ENCODE results near the gene D2HGDH. TPM values are rescaled to one million over a fixed set of nuclear protein-coding genes. Genes with fewer than 3 reads are reported as not detected.
"Not testable (repeated sequence)": the region's sequence is repeated elsewhere in the genome, so short reads cannot be mapped to it uniquely, and the experiment has no call there.

D2HGDH gene
- total RNA-seq, 4 donors from 2014 or later = 20.2 to 34.4 (median 23.0) TPM

DNA sequence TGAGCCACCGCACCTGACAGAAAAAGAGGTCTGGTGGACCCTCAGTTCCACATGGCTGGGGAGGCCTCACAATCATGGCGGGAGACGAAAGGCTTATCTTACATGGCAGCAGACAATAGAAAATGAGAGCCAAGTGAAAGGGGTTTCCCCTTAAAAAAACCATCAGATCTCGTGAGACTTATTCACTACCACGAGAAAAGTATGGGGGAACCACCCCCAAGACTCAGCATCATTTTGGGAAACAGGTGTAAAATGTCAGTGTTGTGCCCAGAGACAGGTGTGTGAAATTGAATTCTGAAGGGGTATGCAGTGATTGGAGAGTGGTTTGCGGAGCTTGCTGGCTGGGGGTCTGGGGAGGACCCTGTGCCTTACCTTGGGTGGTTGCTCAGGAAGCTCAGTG lies 4.6 kb upstream of the D2HGDH start:
- peaks cover 0 to 4% of the 10 kb centered on the region in 2 donors for H3K36me3 ChIP-seq
- no peaks in the 10 kb centered on the region for H3K27me3 ChIP-seq
- no peak for DNase-seq
- 92 to 96% methylated on average over 6 of the region's 6 CpGs for WGBS, 2 donors
- H3K4me3 ChIP-seq (replicated peaks in 1 of 3) = no peak overlapping the region
- TF ChIP-seq POLR2A (IDR thresholded peaks at IDR 0.05) = no peak
- TF ChIP-seq, protein P1, sequence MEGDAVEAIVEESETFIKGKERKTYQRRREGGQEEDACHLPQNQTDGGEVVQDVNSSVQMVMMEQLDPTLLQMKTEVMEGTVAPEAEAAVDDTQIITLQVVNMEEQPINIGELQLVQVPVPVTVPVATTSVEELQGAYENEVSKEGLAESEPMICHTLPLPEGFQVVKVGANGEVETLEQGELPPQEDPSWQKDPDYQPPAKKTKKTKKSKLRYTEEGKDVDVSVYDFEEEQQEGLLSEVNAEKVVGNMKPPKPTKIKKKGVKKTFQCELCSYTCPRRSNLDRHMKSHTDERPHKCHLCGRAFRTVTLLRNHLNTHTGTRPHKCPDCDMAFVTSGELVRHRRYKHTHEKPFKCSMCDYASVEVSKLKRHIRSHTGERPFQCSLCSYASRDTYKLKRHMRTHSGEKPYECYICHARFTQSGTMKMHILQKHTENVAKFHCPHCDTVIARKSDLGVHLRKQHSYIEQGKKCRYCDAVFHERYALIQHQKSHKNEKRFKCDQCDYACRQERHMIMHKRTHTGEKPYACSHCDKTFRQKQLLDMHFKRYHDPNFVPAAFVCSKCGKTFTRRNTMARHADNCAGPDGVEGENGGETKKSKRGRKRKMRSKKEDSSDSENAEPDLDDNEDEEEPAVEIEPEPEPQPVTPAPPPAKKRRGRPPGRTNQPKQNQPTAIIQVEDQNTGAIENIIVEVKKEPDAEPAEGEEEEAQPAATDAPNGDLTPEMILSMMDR (IDR thresholded peaks at IDR 0.05) = no peak
- intact Hi-C loops (cut with DNase I) = loop anchor here (10.0 kb wide), 1 partner anchor 145 kb away; no protein-coding TSS in a partner anchor
- H3K4me1 ChIP-seq = peaks cover 4 to 5% of the 10 kb centered on the region in 2 donors
- H3K27ac ChIP-seq = no peak overlapping the region
- no peaks in the 10 kb centered on the region for H3K9me3 ChIP-seq

GRCh38 chr2:241730671-241731293 lies 3.6 kb upstream of the D2HGDH start:
- TF ChIP-seq, protein P1 (IDR thresholded peaks at IDR 0.05) = no peak
- TF ChIP-seq POLR2A (IDR thresholded peaks at IDR 0.05) = no peak
- peaks cover 8 to 10% of the 10 kb centered on the region in 2 donors for H3K4me1 ChIP-seq
- H3K36me3 ChIP-seq = peaks cover 0 to 2% of the 10 kb centered on the region in 2 donors
- 82 to 86% methylated on average over 12 of the region's 12 CpGs for WGBS, 2 donors
- no peaks in the 10 kb centered on the region for H3K9me3 ChIP-seq
- no peaks in the 10 kb centered on the region for H3K27me3 ChIP-seq
- no peak overlapping the region for H3K27ac ChIP-seq
- intact Hi-C loops (cut with DNase I) = loop anchor here (10.0 kb wide), 1 partner anchor 144 kb away; no protein-coding TSS in a partner anchor
- no peak overlapping the region for H3K4me3 ChIP-seq (replicated peaks in 1 of 3)
- no peak for DNase-seq

- WGBS, 2 donors = 43 to 49% methylated on average over 18 to 25 of the region's 26 CpGs
- peak; percentile 53 to 54 for DNase-seq
- H3K27me3 ChIP-seq; H3K27ac ChIP-seq; H3K9me3 ChIP-seq; H3K4me3 ChIP-seq (replicated peaks in 1 of 3); H3K36me3 ChIP-seq: not testable (repeated sequence)
- intact Hi-C loops (cut with DNase I) = loop anchor here (2.0 to 10.0 kb wide), 2 partner anchors 30 to 142 kb away; partner anchors contain the start of gene ING5
- TF ChIP-seq, protein P1 (IDR thresholded peaks at IDR 0.05) = peak; percentile 21 to 59 (median 41)
- peaks cover 12 to 19% of the 10 kb centered on the region in 2 donors for H3K4me1 ChIP-seq
These were observed 1.8 kb upstream of the D2HGDH start for GRCh38 chr2:241732513-241733186.

DNA sequence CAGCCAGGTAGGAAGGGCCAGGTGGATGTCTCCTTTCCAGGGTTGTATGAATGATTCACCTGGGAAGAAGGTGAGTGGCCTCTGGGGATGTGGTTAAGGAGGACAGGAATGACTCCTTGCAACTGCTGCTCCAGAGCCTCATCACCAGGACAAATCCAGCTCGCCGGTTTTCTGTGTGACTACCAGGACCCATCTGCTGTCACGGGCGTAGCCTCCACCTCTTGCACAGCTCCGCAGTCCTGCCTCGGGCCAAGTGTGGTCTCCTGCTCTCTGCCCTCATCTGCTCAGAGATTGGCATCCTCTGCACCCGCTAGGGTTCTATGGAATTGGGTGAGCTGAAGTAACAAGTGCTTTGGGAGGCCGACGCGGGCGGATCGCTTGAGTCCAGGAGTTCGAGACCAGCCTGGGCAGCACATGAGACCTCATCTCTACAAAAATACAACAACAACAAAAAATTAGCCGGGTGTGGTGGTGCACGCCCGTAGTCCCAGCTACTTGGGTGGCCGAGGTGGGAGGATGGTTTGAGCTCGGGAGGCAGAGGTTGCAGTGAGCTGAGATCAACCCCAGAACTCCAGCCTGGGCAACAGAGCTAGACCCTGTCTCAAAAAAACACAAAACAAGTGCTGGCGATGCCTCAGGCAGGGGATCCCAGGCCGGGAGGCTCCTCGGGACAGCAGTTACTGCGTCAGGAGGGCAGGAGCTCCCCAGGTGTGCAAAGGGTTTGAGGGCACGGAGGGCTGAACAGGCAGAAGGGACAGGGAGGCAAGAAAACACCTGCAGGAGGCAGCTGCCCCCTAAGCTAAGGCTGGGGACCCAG lies 831 bp upstream of the D2HGDH start:
- Histone ChIP-seq H3K4me1 (peaks cover 12 to 24% of the 10 kb centered on the region in 2 donors), H3K4me3 (replicated peaks in 1 of 3) (peak overlapping the region in 2 of 3 donors; percentile 42 to 92), H3K27me3 (no peaks in the 10 kb centered on the region), H3K36me3 (no peaks in the 10 kb centered on the region), H3K27ac (peak overlapping the region in 2 of 3 donors; percentile 45 to 70), H3K9me3 (no peaks in the 10 kb centered on the region)
- 89 to 91% methylated on average over 20 to 23 of the region's 23 CpGs for WGBS, 2 donors
- no peak for DNase-seq
- TF ChIP-seq, protein P1 (IDR thresholded peaks at IDR 0.05) = no peak
- TF ChIP-seq POLR2A (IDR thresholded peaks at IDR 0.05) = no peak
- intact Hi-C loops (cut with DNase I) = loop anchor here (2.0 to 10.0 kb wide), 2 partner anchors 31 to 141 kb away; partner anchors contain the start of gene ING5

All from thyroid gland (tissue), 4 donors.